ENCODE measurements around the gene LEF1. TPM values are rescaled to one million over a fixed set of nuclear protein-coding genes. Genes with fewer than 3 reads are reported as not detected.

LEF1 gene
- total RNA-seq, 1 donor: 4.3 TPM

DNA sequence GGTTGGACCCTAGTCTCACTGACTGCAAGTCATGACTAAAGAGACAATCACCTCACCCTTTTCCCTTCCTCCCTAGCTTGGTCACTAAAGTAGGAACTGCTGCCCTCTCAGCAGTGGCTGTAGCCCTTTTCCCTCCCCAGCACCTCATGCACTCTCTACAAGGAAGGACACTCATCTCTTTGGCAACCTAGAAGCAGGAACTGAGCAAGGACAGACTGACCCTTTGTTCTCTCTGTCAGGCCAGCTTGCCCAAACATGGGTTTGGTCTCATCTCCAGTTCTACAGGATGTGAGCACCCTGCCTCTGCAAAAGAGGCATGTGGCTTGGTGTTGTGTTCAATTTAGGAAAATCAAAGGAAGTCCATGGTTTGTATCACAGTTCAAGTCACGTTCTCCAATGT, 15.8 kb downstream of the LEF1 start:
- DNase-seq (ENCODE audit: low read depth in 2 of 3, low spot score in 2 of 3): no peak

- DNase-seq (ENCODE audit: low read depth in 2 of 3, low spot score in 2 of 3): no peak
Observed at GRCh38 chr4:108149588-108150380, 18.9 kb downstream of the LEF1 start.

DNA sequence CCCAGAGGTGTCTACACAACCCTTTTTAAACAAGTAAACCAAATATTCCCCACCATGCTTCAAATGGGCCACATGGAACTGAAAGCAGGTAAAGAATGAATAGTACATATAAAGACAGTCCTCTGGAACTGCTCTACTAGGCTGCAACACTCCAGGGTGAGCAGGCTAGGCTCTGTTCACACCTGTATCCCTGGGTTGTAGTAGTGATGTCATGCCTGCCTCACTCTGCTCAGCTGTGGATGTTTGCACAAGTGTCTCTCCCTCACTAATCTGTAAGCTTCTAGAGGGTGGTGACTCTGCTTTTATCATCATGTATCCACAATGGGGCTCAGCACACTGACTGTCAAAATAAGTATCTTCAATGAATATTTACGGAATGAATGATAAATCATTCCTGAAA, 20.4 kb downstream of the LEF1 start:
- no peak for DNase-seq (ENCODE audit: low read depth in 2 of 3, low spot score in 2 of 3)

- no peak for DNase-seq (ENCODE audit: low read depth in 2 of 3, low spot score in 2 of 3)
Observed at GRCh38 chr4:108146819-108147218, 21.9 kb downstream of the LEF1 start.

DNA sequence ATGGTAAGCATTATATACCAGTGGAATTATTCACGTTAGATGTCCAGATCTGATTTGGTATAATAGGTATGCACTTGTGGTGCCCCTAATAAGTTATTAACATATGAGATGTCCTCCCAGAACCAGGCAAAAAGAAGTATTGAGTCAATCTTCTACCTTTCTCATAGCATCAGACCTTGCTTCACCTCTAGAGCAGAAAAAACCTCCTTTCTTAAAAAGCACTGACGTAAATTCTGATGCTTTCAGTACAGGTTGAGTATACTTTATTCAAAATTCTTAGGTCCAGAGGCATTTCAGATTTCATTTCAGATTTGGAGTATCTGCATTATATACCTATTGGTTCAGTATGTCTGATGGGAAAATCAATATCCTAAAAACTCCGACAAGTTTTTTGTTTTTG, 22.4 kb downstream of the LEF1 start:
- no peak for DNase-seq (ENCODE audit: low read depth in 2 of 3, low spot score in 2 of 3)

DNA sequence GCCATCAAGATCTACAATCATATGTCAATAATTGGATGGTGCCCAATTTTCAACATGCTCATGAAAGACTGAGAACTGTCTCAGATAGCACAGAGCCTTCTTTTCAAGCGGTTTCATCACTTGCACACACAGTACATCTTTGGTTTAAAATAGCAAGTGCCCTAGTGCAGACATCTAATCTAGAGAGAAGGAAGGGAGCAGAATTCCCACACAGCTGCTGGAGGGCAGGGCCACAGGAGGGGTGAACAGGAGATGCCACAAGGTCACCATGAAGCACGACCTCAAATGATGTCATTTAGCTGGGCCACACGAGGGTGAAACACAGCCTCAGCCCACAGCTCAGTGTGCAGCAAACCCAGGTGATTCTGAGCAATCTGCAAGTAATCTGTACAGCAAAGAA, 24.3 kb downstream of the LEF1 start:
- no peak for DNase-seq (ENCODE audit: low read depth in 2 of 3, low spot score in 2 of 3)

DNA sequence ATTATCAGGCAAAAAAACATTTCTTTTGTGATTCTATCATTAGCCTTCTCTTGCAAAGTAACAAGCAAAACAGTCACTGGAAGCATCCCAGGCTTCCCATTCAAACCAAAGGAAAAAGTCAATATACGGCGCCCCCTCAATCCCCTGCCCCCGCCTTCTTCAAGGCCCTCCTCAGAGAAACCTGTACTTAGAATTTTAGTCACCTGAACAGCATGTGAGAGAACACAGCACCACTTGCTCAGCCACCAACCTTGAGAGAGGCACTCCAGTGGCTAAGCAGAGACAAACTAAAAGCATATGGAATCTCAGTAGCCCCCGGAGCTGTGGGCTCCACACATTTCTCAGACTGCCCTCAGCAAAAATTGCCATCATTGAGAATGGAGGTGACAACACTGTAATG, 25.2 kb downstream of the LEF1 start:
- no peak for DNase-seq (ENCODE audit: low read depth in 2 of 3, low spot score in 2 of 3)

GRCh38 chr4:108142870-108143269, 25.9 kb downstream of the LEF1 start:
- no peak for DNase-seq (ENCODE audit: low read depth in 2 of 3, low spot score in 2 of 3)

GRCh38 chr4:108141213-108141950, 27.4 kb downstream of the LEF1 start:
- no peak for DNase-seq (ENCODE audit: low read depth in 2 of 3, low spot score in 2 of 3)

- no peak for DNase-seq (ENCODE audit: low read depth in 2 of 3, low spot score in 2 of 3)
Observed at GRCh38 chr4:108140328-108140727, 28.4 kb downstream of the LEF1 start.

DNA sequence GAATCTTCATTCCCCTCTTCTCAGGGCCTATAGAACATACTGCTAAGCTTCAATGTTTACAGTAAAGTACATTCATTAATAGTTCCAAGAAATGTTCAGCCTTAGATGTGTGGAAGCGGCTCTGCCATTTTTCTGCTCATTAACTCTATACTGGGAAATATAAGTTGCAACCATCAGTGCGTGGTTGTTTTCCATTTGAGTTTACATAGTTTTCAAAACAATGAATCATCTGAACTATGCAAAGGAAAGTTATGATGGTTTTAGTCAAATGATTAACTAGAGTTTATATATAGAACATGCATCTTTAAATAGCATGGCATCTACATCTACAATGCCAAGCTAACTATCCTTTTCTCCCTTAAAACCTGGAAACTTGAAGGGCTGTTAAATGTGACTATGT, 29.6 kb downstream of the LEF1 start:
- no peak for DNase-seq (ENCODE audit: low read depth in 2 of 3, low spot score in 2 of 3)

GRCh38 chr4:108135549-108136209, 33.1 kb downstream of the LEF1 start:
- no peak for DNase-seq (ENCODE audit: low read depth in 2 of 3, low spot score in 2 of 3)

DNA sequence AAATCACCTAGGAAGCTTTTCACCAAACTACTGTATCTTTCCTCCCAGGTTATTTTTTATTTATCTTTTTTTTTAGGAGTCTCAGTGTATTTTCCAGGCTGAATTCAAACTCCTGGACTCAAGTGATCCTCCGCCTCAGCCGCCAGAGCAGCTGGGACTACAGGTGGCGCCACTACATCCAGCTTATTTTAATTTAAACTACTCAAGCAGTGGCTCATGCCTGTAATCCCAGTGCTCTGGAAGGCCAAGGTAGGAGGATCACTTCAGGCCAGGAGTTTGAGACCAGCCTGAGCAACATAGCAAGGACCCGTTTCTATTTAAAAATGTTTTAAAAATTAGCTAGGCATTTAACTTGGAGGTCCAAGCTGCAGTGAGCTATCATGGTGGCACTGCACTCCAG, 37.8 kb downstream of the LEF1 start:
- no peak for DNase-seq (ENCODE audit: low read depth in 2 of 3, low spot score in 2 of 3)

DNA sequence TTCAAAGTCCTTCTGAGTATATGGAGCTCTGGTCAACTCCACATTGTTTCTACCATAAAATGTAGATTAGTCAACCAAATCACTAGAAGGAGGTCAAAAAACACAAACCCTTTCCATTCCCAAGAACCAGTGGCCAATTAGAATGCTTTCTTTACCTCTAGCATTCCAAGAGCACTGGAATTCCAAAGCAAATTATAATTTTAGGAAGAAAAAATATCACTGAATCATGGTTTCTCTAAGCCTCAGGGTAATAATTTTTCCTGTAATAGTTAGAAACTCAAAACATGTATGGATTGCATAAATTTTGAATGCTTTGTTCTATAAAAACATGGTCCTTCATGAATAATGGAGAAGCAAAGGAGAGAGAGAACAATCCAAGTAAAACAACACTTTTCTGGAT, 39.5 kb downstream of the LEF1 start:
- DNase-seq (ENCODE audit: low read depth in 2 of 3, low spot score in 2 of 3): no peak

- no peak for DNase-seq (ENCODE audit: low read depth in 2 of 3, low spot score in 2 of 3)
Observed at GRCh38 chr4:108126806-108127205, 41.9 kb downstream of the LEF1 start.

- no peak for DNase-seq (ENCODE audit: low read depth in 2 of 3, low spot score in 2 of 3)
Observed at GRCh38 chr4:108120789-108121188, 47.9 kb downstream of the LEF1 start.

DNA sequence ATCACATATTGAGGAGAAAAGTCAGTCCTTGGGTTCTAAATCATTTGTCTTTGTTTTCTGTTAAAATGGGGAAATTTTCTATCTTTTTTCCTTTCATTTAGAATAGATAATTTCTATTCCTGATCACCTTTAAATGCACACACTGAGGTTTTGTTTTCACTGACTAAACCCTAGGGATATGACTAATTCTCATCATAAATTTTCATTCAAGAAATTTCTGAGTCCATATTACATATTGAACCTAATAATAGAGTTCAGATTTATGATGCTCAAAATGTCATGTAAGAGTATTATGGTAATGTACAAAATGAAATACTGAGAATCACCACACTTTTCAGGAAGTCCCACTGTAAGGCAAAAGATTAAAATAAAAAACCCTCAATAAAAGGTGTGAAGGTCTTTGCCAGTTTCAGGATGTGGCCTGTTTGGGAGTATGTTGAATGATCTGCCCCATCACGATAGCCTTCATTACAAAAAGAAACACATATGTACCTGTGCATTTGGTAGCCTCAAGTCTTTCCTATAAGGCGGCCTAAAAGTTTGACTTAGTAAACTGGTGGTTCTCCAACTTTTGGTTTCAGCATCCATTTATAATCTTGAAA, 49.4 kb downstream of the LEF1 start:
- no peak for DNase-seq (ENCODE audit: low read depth in 2 of 3, low spot score in 2 of 3)

- no peak for DNase-seq (ENCODE audit: low read depth in 2 of 3, low spot score in 2 of 3)
Observed at GRCh38 chr4:108118505-108118904, 50.2 kb downstream of the LEF1 start.

DNA sequence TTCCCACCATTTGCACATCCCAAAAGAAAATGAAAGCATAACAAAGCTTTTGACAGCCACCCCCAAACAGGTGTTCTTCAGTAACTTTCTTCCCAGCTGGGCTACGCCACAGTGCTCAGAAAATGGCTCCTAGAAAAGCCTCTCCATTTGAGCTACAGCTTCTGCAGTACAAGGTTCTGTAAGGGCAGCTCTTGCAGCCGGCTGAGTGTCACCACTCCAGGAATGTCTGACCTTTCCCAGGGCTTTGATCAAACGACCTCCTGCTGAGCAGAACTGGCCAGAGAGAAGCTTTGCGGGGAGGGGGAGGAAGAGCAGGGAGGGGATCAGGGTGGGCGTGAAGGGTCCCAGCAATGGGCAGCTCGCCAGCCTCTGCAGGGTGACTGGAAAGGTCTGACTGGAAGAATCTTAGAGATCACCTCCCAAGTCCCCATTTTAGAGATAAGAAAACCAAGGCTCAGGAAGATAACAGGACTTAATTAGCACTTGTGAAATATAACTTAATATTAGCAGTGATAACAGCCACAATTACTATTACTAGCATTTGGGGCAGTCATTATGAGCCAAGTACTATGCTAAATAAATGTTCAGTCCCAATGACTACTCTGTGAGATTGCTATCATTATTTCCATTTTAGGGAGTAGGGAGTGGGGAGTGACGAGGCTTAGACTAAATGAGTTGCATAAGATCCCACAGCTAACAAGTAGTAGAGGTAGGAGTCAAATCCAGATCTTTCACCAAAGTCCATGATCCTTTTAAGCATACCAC, 51.1 kb downstream of the LEF1 start:
- DNase-seq (ENCODE audit: low read depth in 2 of 3, low spot score in 2 of 3): no peak

GRCh38 chr4:108116423-108117168, 52.1 kb downstream of the LEF1 start:
- peak in 1 of 3 donors; percentile 5 for DNase-seq (ENCODE audit: low read depth in 2 of 3, low spot score in 2 of 3)
